Measurements from ENCODE around the gene NKAIN4.

DNA sequence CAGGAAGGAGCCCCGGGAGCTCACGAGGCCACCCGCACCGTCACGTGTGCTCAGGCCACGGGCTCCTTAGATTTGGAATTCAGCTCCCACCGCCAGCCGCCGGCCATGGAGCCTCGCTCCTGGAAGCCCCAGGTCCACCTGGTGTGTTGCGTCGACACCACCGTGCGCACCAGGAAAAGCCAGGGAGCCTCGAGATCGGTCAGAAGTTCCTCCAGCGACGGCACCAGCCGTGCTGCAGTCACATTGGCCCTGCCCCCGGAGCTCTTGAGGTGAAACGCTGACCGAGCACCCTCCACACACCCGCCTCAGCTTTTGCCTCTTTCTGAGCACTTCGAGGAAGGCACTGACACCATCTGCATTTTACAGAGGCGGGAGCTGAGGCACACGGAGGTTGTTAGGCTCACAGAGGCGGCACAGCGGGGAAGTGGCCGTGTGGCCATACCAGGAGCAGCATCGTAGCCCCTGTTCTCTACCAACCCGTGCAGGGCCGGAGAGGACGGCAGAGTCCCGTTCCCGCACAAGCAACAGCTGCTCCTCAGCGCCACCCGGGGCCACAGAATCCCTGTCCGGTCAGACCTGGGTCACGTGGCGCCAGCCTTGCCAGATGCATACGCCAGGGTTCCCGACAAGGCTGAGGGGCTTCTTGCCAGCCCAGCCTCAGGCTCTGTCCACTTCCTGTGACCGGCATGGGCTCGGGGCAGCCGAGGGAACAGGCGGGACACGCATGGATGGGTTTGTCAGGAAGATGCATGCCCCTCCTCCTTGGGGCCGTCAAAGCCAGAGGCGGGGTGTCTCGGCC is 7.6 kb downstream of the NKAIN4 start:
- TF ChIP-seq, protein P1, sequence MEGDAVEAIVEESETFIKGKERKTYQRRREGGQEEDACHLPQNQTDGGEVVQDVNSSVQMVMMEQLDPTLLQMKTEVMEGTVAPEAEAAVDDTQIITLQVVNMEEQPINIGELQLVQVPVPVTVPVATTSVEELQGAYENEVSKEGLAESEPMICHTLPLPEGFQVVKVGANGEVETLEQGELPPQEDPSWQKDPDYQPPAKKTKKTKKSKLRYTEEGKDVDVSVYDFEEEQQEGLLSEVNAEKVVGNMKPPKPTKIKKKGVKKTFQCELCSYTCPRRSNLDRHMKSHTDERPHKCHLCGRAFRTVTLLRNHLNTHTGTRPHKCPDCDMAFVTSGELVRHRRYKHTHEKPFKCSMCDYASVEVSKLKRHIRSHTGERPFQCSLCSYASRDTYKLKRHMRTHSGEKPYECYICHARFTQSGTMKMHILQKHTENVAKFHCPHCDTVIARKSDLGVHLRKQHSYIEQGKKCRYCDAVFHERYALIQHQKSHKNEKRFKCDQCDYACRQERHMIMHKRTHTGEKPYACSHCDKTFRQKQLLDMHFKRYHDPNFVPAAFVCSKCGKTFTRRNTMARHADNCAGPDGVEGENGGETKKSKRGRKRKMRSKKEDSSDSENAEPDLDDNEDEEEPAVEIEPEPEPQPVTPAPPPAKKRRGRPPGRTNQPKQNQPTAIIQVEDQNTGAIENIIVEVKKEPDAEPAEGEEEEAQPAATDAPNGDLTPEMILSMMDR (IDR thresholded peaks at IDR 0.05): no peak
- no peak for TF ChIP-seq POLR2A (IDR thresholded peaks at IDR 0.05)
